IMR-90 (cell line): ENCODE results near the gene CPNE2. TPM values are rescaled to one million over a fixed set of nuclear protein-coding genes. Genes with fewer than 3 reads are reported as not detected.

ENCODE experiments used
- ATAC-seq: fragments of 200-7000 bp; cut with Tn5 transposase; 2 replicates; pipeline ENCODE4 v1.9.1; 2020; ENCODE audit warnings: low read depth, mild to moderate bottlenecking, moderate library complexity
- BruUV-seq: library from RNA; stranded (reverse); fragments of 400-500 nt; replicated peaks from 2 replicates; lab custom pipeline; 2021; lab: Mats Ljungman, UMichigan
- CTCF ChIA-PET: fragments of 300-600 bp; formaldehyde crosslinking; extraction: SDS; loops from one replicate; lab custom pipeline; 2021; ENCODE audit warnings: antibody characterized with exemption; lab: Yijun Ruan, JAX
- POLR2A ChIA-PET: fragments of 300-600 bp; sonication (Branson Sonifier 250); formaldehyde crosslinking; loops from one replicate; lab custom pipeline; 2022; ENCODE audit warnings: antibody characterized with exemption; ENCODE audit not compliant: unreplicated experiment; lab: Charles Lee
- DNase-seq: peaks from one replicate; pipeline ENCODE4 v3.0.0; 2013
- H2AFZ ChIP-seq: replicated peaks from 2 replicates; pipeline ENCODE3; 2013; ENCODE audit warnings: low read length, mild to moderate bottlenecking; ENCODE audit not compliant: poor library complexity
- H2AK5ac ChIP-seq: 2 replicates; pipeline ENCODE4 v1.6.1; 2013; ENCODE audit warnings: low read depth, low read length, inconsistent platforms
- H2AK9ac ChIP-seq: replicated peaks from 2 replicates; pipeline ENCODE3; 2013; ENCODE audit warnings: mild to moderate bottlenecking, low read depth, low read length, moderate library complexity; ENCODE audit not compliant: poor library complexity
- H2BK120ac ChIP-seq: 2 replicates; pipeline ENCODE4 v1.6.1; 2013; ENCODE audit warnings: low read depth, low read length, inconsistent platforms
- H2BK15ac ChIP-seq: 3 replicates; pipeline ENCODE4 v1.6.1; 2013; ENCODE audit warnings: low read depth, low read length, inconsistent platforms
- H2BK20ac ChIP-seq: 2 replicates; pipeline ENCODE4 v1.6.1; 2013; ENCODE audit warnings: low read depth, mild to moderate bottlenecking, inconsistent platforms, low read length, moderate library complexity
- H2BK5ac ChIP-seq: 2 replicates; pipeline ENCODE4 v1.6.1; 2013; ENCODE audit warnings: mild to moderate bottlenecking, low read depth, low read length, inconsistent platforms; ENCODE audit not compliant: poor library complexity, severe bottlenecking
- H3K14ac ChIP-seq: replicated peaks from 2 replicates; pipeline ENCODE4 v1.6.1; 2013; ENCODE audit warnings: low read depth, low read length, inconsistent platforms
- H3K18ac ChIP-seq: 2 replicates; pipeline ENCODE4 v1.6.1; 2013; ENCODE audit warnings: low read depth, low read length, control low read depth
- H3K23ac ChIP-seq: 2 replicates; pipeline ENCODE4 v1.6.1; 2013; ENCODE audit warnings: low read depth, low read length, inconsistent platforms
- H3K27ac ChIP-seq: 2 replicates; pipeline ENCODE4 v1.5.1; 2013; ENCODE audit warnings: mild to moderate bottlenecking, control low read depth, low read length; ENCODE audit not compliant: insufficient read depth
- H3K27me3 ChIP-seq: 2 replicates; pipeline ENCODE4 v1.6.1; 2013; ENCODE audit warnings: low read length; ENCODE audit not compliant: control insufficient read depth, insufficient read depth
- H3K36me3 ChIP-seq: 2 replicates; pipeline ENCODE4 v1.6.1; 2013; ENCODE audit warnings: low read length, mixed read lengths; ENCODE audit not compliant: control insufficient read depth, insufficient read depth
- H3K4ac ChIP-seq: 2 replicates; pipeline ENCODE4 v1.6.1; 2013; ENCODE audit warnings: low read depth, low read length, inconsistent platforms
- H3K4me1 ChIP-seq: 2 replicates; pipeline ENCODE4 v1.6.1; 2013; ENCODE audit warnings: low read length, mixed read lengths; ENCODE audit not compliant: control insufficient read depth, insufficient read depth
- H3K4me2 ChIP-seq: 2 replicates; pipeline ENCODE4 v1.6.1; 2013; ENCODE audit warnings: low read depth, mild to moderate bottlenecking, control low read depth, low read length, moderate library complexity
- H3K4me3 ChIP-seq: 2 replicates; pipeline ENCODE4 v1.5.1; 2013; ENCODE audit warnings: low read depth, mild to moderate bottlenecking, control low read depth, low read length, moderate library complexity; ENCODE audit not compliant: insufficient read depth
- H3K56ac ChIP-seq: 2 replicates; pipeline ENCODE4 v1.6.1; 2013; ENCODE audit warnings: low read length, inconsistent platforms; ENCODE audit not compliant: insufficient read depth; ENCODE audit errors: extremely low read depth
- H3K79me1 ChIP-seq, 2 experiments: 2 replicates each; pipeline ENCODE4 v1.6.1; 2013; ENCODE audit warnings: low read length in 2 of 2, inconsistent platforms in 1 of 2, low read depth in 1 of 2
- H3K9ac ChIP-seq: 2 replicates; pipeline ENCODE4 v1.6.1; 2013; ENCODE audit warnings: low read depth, low read length, control low read depth
- H3K9me1 ChIP-seq: 2 replicates; pipeline ENCODE4 v1.6.1; 2013; ENCODE audit warnings: low read length, inconsistent platforms; ENCODE audit not compliant: insufficient read depth
- H3K9me3 ChIP-seq: 2 replicates; pipeline ENCODE4 v1.6.1; 2013; ENCODE audit warnings: low read length; ENCODE audit not compliant: control insufficient read depth, insufficient read depth
- H4K20me1 ChIP-seq: 2 replicates; pipeline ENCODE4 v1.6.1; 2013; ENCODE audit warnings: low read length, inconsistent platforms; ENCODE audit not compliant: insufficient read depth
- H4K5ac ChIP-seq: 2 replicates; pipeline ENCODE4 v1.6.1; 2013; ENCODE audit warnings: mild to moderate bottlenecking, low read depth, low read length, control low read depth
- H4K8ac ChIP-seq, 2 experiments: 2 replicates each; pipeline ENCODE4 v1.6.1; 2013; ENCODE audit warnings: low read depth in 2 of 2, low read length in 2 of 2, control low read depth in 1 of 2, inconsistent platforms in 1 of 2
- H4K91ac ChIP-seq: 2 replicates; pipeline ENCODE4 v1.6.1; 2013; ENCODE audit warnings: low read depth, low read length, inconsistent platforms; ENCODE audit not compliant: insufficient read depth
- CEBPB ChIP-seq: IDR thresholded peaks from 2 replicates; pipeline ENCODE4 v1.6.1; 2012; ENCODE audit warnings: low read depth, low read length, improper control_type of control experiment
- ELK1 ChIP-seq: fragments of 150-350 bp; IDR thresholded peaks from 2 replicates; pipeline ENCODE4 v1.6.1; 2016; ENCODE audit warnings: low read depth, mild to moderate bottlenecking, low read length, moderate library complexity, borderline replicate concordance
- MAZ ChIP-seq: IDR thresholded peaks from 2 replicates; pipeline ENCODE4 v1.6.1; 2012; ENCODE audit warnings: low read depth, mild to moderate bottlenecking, low read length, improper control_type of control experiment, moderate library complexity, borderline replicate concordance
- POLR2A ChIP-seq: IDR thresholded peaks from 2 replicates; pipeline ENCODE4 v1.6.1; 2012; ENCODE audit warnings: mild to moderate bottlenecking, low read depth, low read length
- RAD21 ChIP-seq: IDR thresholded peaks from 2 replicates; pipeline ENCODE4 v1.6.1; 2012; ENCODE audit warnings: low read length, improper control_type of control experiment
- USF2 ChIP-seq: fragments of 150-350 bp; IDR thresholded peaks from 2 replicates; pipeline ENCODE4 v1.6.1; 2017; ENCODE audit warnings: mild to moderate bottlenecking, antibody characterized with exemption, low read length, low read depth
- WGBS, 2 experiments: methylation state at CpG; one replicate each; pipeline versions ENCODE4 v1.1.5 to v1.1.7; 2013; ENCODE audit warnings: missing lambda C conversion rate in 2 of 2; ENCODE audit not compliant: insufficient read length in 1 of 2; ENCODE audit errors: extremely low coverage in 2 of 2; 5-methylcytosine and 5-hydroxymethylcytosine counted together
- dilution Hi-C: fragments of 300-500 bp; cut with HindIII; formaldehyde crosslinking; loops from one replicate; pipeline ENCODE4 v1.14.3; 2018; ENCODE audit warnings: low sequenced_read_pairs; ENCODE audit not compliant: unreplicated experiment
- in situ Hi-C: fragments of 300-500 bp; cut with MboI; formaldehyde crosslinking; loops from 3 replicates; pipeline ENCODE4 v1.14.3; 2019; ENCODE audit warnings: low sequenced_read_pairs, inconsistent platforms, mixed read lengths
- intact Hi-C: fragments of 100-400 bp; cut with micrococcal nuclease; formaldehyde crosslinking; loops from 2 replicates; pipeline ENCODE4 v1.10.0; 2022
- polyA plus RNA-seq, 3 experiments: library from polyadenylated mRNA; depleted of rRNA; stranded (reverse); fragments of >200 nt; gene quantifications; 2 replicates each; pipeline ENCODE4 v1.2.3, GENCODE V29; 2012; ENCODE audit warnings: low replicate concordance in 1 of 3
- total RNA-seq: library from RNA; depleted of rRNA; stranded (reverse); fragments of >200 nt; gene quantifications from 2 replicates; pipeline ENCODE4 v1.2.3, GENCODE V29; 2012
- TF ChIP-seq, protein P1 (sequence below): conservative IDR thresholded peaks from 2 replicates; pipeline ENCODE4 v1.5.1; 2012; ENCODE audit warnings: mild to moderate bottlenecking, low read depth, low read length, improper control_type of control experiment

CPNE2 gene
- total and polyA plus RNA-seq, 2 of the 4 experiments (the other 2 are of a cell fraction), result 15.4 to 48.0 TPM

DNA sequence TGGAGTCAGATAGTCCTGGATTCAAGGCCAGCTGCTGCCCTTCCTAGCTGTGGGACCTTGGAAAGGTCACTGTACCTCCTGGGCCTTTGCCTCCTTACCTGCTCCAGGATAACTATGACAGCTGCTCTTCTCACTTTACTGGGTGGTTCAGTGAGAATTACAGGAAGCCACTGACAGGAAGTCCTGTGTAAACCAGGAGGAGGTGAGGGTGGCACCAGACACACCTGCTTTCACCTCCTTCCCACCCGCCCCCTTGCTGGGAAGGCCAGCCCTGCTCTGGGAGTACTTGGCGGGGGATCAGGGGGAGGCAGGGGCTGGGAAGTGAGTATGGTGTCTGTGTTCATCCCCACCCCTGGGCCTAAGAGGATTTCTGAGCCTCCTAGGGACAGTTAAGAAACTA lies 42.6 kb downstream of the CPNE2 start:
- intact Hi-C loops (no loop called here), dilution Hi-C loops (no loop called here), in situ Hi-C loops (no loop called here)
- Histone ChIP-seq H2BK20ac (no peak overlapping the region), H3K14ac (no peak overlapping the region), H4K8ac (no peak overlapping the region), H3K4me3 (no peak overlapping the region), H3K27ac (no peak overlapping the region), H3K4me1 (no peaks in the 10 kb centered on the region), H3K9me1 (peaks cover 3% of the 10 kb centered on the region; the same call in 1 of the 2 replicates), H3K56ac (no peak overlapping the region), H4K5ac (no peak overlapping the region), H3K9me3 (no peaks in the 10 kb centered on the region), H3K36me3 (no peaks in the 10 kb centered on the region; the same call in 1 of the 2 replicates), H4K91ac (no peak overlapping the region), H2BK120ac (no peak overlapping the region), H2AK9ac (no peak overlapping the region), H3K23ac (no peak overlapping the region), H3K18ac (no peak overlapping the region), H2AFZ (no peak overlapping the region), H3K9ac (no peak overlapping the region), H2AK5ac (no peak overlapping the region), H3K79me1 (no peaks in the 10 kb centered on the region), H2BK5ac (no peak overlapping the region), H2BK15ac (no peak overlapping the region), H3K4me2 (no peak overlapping the region), H3K27me3 (no peaks in the 10 kb centered on the region), H4K20me1 (no peaks in the 10 kb centered on the region), H3K4ac (no peak overlapping the region)
- no peak for ATAC-seq
- DNase-seq, result no peak
- POLR2A ChIA-PET, result no interaction called here
- CTCF ChIA-PET, result no interaction called here
- no TSS peak for BruUV-seq
- WGBS, 2 experiments, result no CpG with 5 or more reads among the region's 2 CpGs
- TF ChIP-seq POLR2A, result no peak
- TF ChIP-seq, protein P1, sequence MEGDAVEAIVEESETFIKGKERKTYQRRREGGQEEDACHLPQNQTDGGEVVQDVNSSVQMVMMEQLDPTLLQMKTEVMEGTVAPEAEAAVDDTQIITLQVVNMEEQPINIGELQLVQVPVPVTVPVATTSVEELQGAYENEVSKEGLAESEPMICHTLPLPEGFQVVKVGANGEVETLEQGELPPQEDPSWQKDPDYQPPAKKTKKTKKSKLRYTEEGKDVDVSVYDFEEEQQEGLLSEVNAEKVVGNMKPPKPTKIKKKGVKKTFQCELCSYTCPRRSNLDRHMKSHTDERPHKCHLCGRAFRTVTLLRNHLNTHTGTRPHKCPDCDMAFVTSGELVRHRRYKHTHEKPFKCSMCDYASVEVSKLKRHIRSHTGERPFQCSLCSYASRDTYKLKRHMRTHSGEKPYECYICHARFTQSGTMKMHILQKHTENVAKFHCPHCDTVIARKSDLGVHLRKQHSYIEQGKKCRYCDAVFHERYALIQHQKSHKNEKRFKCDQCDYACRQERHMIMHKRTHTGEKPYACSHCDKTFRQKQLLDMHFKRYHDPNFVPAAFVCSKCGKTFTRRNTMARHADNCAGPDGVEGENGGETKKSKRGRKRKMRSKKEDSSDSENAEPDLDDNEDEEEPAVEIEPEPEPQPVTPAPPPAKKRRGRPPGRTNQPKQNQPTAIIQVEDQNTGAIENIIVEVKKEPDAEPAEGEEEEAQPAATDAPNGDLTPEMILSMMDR, result no peak
- TF ChIP-seq ELK1, result no peak
- no peak for TF ChIP-seq USF2
- TF ChIP-seq MAZ, result no peak
- TF ChIP-seq RAD21, result no peak
- no peak for TF ChIP-seq CEBPB
